ENCODE results near the gene GDPD5.

Gene GDPD5

DNA sequence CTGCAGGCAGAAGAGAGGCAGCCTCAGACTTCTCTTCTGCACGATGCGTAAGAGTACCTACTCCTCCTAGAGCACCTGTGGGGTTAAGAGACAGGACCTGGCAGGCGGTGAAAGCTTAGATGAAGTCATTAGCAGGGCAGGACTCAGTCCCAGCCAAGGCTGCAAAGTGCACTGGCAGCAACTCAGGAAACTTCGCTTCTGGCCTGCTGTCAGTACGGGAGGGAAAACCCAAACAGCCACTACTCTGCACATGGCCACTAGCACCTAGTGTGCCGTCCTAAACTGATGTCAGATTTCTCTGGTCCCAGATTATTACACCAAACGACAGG, 84.0 kb downstream of the GDPD5 start:
- DNase-seq, result no peak

DNA sequence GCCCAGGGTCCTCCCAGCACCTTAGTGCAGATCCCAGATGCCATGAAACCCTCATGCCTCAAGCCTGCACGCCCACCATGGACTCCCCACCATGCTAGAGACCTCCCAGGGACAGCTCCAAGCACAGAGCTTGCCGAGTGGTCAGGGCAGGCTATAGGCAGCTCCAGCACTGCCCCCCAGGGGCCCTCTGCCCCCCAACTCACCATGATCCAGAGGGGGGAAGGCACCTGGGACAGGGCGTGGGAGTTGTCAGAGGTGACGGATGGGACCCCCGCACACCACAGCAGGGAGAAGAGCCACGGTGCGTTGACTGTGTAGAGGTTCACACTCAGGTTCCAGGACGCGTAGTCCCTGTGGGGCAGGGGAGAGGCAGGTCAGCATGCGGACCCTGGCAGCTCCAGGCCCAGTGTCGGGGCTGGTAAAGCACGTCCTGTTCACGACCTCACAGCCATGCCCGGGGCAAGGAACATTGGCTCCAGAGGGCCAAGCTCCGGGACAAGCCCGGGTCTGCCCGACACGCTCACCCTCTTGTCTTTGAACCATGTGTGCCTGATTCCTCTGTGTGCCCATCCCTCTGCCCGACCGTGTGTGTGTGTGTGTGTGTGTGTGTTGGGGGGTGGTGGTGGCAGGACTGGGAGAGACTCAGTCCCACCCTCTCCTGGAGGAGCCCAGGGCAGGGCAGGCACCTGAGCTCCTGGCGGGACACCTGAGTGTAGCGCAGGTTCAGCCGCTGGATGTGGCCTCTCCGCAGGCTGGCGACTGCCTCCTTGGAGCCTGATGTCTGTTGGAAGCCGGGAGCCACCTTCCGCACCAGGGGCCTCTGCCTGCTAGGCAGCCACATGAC, 84.6 kb downstream of the GDPD5 start:
- no peak for DNase-seq

DNA sequence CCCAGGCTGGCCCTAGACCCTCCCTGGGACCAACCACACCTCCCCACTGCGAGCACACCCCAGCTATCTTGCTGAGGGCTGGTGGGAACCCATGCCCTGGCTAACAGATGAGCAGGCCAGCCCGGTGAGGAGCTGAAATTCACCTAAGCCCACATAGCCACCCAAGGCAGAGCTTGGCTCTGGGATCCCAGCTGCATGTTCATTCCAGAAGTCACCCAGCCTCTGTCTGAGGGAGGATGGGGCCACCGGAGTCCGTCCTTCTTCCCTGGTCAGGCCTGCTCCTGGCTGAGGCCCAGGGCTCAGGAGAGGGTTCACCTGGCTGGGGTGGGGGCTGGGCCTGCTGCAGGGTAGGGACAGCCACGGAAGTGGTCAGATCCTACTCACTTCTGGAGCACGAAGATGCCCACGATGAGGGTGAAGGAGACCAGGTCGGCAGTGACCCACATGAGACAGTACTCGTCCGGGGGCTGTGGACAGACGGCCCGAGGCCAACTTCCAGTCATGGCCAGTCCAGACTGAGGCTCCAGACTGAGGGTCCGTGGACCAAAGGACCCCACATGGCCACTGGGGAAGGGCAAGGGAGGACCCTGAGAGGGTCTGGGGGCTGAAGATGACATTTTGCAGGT, 86.1 kb downstream of the GDPD5 start:
- DNase-seq, result no peak

- DNase-seq, result no peak
Observed at GRCh38 chr11:75439026-75439425, 86.7 kb downstream of the GDPD5 start.

- no peak for DNase-seq
Observed at GRCh38 chr11:75437966-75438659, 87.6 kb downstream of the GDPD5 start.

DNA sequence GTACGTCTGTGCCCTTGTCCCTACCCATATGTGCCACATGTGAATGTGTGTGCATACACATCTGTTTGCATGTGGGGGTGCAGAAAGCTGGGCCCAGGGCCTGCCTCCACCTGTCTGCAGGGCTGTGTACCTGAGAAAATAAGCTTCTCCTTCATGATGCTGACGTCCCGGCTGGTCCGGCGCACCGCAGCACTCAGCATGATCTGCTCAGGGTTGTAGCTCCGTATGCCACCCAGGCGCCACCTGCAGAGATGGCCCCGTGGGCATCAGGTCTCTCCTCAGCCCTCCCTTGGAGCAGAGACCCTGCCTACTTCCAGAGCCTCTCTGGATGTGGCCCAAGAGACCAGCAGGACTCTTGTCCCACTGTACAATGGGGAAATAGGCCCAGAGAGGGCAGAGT, 88.9 kb downstream of the GDPD5 start:
- DNase-seq, result no peak

DNA sequence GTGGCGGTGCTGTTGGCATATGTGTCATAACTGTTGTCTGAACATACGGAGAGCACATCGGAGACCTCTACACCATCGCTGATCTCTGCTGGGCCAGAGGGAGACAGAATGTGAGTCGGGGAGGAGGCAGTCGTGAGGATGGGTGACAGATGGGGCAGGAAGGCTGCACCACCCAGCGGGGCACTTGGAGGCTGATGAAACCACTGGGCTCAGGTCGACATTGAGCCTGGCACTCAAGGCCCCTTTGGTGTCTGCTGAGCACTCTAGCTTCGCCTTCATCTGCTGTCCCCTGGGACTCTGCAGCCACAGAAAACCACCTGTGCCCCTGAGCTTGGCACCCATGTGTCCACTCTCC, 90.2 kb downstream of the GDPD5 start:
- no peak for DNase-seq

DNA sequence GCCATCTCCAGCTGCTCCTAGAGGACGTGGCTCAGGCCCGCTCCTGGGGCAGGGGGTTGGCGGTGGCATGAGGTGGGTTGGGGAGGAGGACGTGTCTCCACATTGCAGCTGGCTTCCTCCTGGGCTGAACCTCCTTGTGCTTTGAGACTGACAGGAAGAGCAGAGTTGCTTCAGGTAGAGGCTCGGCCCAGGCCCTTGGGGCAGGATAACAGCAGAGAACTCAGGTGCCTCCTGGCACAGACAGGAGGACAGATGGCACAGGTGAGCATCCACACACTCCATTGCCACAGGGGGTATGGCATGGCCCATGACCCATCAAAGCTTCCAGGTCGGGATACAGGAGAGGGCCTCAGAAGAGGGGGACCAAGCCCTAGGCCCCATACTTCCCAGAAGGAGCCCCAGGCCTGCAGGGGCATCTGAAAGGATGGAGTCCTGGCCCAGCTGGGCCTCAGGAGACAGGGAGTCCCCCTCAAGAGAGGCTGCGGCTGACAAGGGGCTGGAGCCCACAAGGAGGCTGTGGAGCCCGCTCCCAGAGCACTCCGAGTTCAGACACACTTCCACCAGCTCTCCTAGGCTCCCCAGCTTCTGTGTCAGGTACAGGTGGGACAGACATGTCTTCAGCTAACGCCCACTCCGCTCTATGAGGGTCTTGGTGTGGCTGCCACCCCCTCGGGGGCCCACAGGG, 90.7 kb downstream of the GDPD5 start:
- no peak for DNase-seq

GRCh38 chr11:75434051-75434450, 91.7 kb downstream of the GDPD5 start:
- DNase-seq, result no peak

GRCh38 chr11:75433443-75433842, 92.3 kb downstream of the GDPD5 start:
- DNase-seq, result no peak

DNA sequence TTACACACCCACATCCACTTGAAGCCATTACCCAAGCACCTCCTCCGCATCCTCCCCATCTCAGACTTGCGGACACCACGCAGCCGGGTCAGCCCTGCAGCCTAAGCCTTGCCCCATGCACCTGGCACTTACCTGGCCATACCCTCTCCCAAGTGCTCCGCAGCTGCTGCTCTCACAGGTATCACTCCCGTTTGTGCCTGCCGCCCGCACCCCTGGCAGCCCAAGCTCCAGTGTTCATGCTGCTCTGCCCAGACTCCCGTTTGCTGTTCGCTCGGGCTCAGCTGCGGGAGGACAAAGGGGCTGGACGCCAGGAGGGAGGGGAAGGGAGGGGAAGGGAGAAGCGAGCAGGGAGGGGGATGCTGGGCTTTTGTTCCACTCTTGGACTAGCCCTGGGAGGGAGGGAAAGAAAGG, 92.8 kb downstream of the GDPD5 start, which contains the start of gene KLHL35:
TSS of gene KLHL35 (minus strand) at position 293 of the 411 bp plus-strand sequence. CDS start 2,574 bp downstream, outside the sequence.
- no peak for DNase-seq

GRCh38 chr11:75431533-75432525, 93.9 kb downstream of the GDPD5 start:
- DNase-seq, result no peak

DNA sequence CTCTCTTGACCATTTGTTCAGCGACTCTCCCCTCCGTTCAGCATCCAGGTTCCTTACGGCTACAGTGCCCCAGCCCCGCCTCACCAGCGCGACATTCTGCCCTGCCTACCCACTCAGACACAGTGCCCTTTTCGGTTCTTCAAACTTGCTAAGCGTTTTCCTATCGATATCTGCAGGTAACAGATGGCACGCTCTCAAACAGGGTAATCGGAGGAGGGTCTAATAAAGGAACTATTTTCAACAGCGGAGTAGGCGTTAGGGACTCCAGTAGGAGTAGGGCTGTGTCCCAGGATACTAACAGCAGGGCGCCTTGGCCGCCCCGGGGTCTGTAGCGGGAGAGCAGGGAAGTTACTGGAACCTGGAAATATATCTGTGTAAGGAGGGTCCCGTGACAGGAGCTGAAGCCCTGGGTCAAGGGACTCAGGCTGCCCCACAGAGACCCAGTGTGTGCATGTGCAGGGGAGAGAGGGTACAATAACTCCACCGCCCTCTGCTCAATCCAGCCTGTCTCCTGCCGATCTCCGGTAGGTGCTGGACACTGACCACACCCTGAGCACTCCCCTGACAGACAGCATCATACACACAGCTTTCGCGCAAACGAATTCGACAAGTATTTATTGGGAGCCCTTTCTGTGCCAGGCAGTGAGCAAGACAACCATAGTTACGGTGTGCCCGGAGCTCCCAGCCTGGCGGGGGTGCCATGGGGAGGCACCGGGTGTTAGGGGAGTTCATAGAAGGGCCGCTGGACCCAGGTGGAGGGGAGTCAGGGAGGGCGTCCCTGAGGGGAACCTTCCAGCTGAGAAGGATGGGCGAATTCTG, 94.8 kb downstream of the GDPD5 start:
- DNase-seq, result no peak

DNA sequence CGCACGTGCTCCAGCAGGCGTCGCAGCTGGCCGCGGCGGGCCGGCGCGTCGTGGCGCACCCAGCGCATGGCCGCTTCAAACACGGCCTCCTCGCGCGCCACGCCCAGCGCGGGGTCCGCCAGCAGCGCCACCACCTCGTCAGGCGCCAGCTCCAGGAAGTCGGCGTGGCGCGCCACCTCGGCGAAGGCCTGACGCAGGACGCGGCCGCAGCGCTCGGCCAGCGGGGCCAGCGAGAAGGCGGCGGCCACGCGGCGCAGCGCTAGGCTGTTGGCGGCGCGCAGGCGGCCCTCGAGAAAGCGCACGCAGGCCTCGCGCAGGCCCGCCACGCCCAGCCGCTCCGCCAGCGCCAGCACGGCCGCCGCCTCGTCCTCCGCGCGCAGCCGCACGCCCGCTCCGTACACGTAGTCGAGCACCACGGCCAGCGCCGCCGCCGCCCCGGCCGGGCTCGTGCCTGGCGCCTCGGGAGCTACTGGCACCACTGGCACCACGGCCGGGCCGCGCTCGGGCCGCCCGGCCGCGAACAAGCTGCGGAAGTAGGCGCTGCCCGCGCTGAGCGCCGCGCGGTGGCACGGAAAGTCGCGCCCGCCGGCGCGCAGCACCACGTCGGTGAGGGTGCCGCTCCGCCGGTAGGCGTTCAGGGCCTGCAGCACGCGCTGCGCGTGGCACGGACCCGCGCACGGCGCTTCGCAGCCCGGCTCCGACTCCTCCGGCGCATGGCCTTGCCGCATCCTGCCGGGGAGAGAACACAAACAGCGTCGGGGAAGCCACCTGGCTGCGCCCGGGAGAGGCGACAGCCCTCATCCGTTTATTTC, 95.6 kb downstream of the GDPD5 start:
- peak; percentile 63 for DNase-seq

DNA sequence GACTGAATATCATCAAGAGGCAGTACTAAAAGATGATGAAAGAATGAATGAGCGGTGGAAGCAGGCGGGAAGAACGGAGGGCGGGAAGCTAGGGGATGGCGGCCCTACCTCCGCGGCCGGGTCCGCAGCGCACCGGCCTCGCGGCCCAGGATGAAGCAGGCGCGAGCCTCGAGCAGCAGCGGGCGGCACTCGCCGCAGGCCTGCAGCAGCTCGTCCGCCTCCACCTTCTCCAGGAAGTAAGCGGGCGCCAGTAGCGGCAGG, 96.2 kb downstream of the GDPD5 start:
- DNase-seq, result no peak

- DNase-seq, result no peak
Observed at GRCh38 chr11:75428989-75429640, 96.6 kb downstream of the GDPD5 start.

DNA sequence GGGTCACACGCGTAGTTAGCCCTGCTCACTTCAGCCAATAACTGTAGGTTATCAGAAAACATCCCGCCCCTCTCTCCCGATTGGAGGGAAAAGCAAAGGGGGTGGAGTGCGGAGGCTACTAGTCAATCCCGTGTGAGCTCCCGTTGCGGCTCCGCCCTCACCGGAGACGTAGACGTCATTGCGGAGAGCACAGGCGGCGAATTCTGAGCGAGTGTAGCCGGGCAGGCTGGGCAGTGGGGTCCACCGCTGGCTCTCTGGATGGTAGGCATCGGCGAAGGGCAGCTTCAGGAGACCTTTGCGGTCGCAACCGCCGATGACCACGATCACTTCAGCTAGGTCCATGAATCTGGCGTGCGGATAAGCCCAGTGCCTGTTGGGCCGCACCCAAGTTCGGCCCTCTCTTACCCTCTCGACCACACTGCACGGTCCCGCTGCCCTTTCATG, 97.4 kb downstream of the GDPD5 start:
- peak; percentile 42 for DNase-seq

GRCh38 chr11:75427181-75427580, 98.6 kb downstream of the GDPD5 start:
- DNase-seq, result no peak

DNA sequence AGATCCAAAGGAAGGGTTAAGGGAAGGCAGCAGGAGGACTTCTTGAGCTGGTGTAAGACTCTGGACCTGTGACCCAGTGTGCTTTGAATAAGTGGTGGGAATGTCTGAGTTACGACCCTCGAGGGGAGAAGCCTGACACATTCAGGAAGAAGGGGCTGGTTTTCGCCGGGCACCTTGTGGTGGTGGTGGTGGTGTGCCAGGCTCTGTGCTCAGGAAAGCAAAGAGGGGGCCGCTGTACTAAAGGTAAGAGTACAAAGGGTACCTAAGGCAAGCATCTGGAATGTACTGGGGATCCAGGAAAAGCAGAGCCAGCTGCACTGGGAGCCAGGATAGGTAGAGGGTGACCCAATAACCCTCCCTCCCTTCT, 99.0 kb downstream of the GDPD5 start:
- DNase-seq, result no peak

- DNase-seq, result no peak
Observed at GRCh38 chr11:75425422-75425821, 100.3 kb downstream of the GDPD5 start.
